HepG2 (cell line): ENCODE measurements around the gene YEATS2. TPM values are rescaled to one million over a fixed set of nuclear protein-coding genes. Genes with fewer than 3 reads are reported as not detected.

Experiments
- ATAC-seq: fragments of 200-7000 bp; cut with Tn5 transposase; 3 replicates; pipeline ENCODE4 v1.9.1; 2020; ENCODE audit warnings: mild to moderate bottlenecking, moderate library complexity
- BruUV-seq: library from RNA; stranded (reverse); fragments of 400-500 nt; replicated peaks from 2 replicates; lab custom pipeline; 2021; lab: Mats Ljungman, UMichigan
- CTCF ChIA-PET: fragments of 300-600 bp; formaldehyde crosslinking; extraction: SDS; loops from one replicate; lab custom pipeline; 2021; ENCODE audit warnings: low total read pairs, inconsistent platforms, low intra/inter-chr PET ratio; lab: Yijun Ruan, JAX
- POLR2A ChIA-PET: fragments of 350-600 bp; sonication (Branson Sonifier 250); formaldehyde crosslinking; loops from one replicate; lab custom pipeline; 2020; ENCODE audit warnings: antibody characterized with exemption, inconsistent platforms; lab: Yijun Ruan, JAX
- DNase-seq: peaks from one replicate; pipeline ENCODE4 v3.0.0-alpha.2; 2015; ENCODE audit warnings: low spot score
- FAIRE-seq: peaks from 3 replicates; lab custom pipeline; 2011; peaks lifted over from hg19 to GRCh38; lab: Jason Lieb, UNC
- H2AFZ ChIP-seq: one replicate; pipeline ENCODE4 v1.6.1; 2011; ENCODE audit warnings: low read length, inconsistent platforms
- H3K27ac ChIP-seq: fragments of 300-600 bp; 3 replicates; pipeline ENCODE4 v1.8.0; 2011; ENCODE audit warnings: mixed run types, mild to moderate bottlenecking, mixed read lengths, low read length, inconsistent platforms; ENCODE audit not compliant: insufficient read depth; ENCODE audit errors: extremely low read length
- H3K27me3 ChIP-seq, 2 experiments: fragments of 200-600 bp in 1 of 2; 2 replicates in 1 of 2; 3 replicates in 1 of 2; pipeline versions ENCODE4 v1.6.0 to v1.8.0; 2011; ENCODE audit warnings: low read length in 2 of 2, mild to moderate bottlenecking in 2 of 2, moderate library complexity in 2 of 2, inconsistent platforms in 1 of 2; ENCODE audit not compliant: insufficient read depth in 2 of 2, control insufficient read depth in 1 of 2
- H3K36me3 ChIP-seq, 2 experiments: fragments of 200-600 bp in 1 of 2; replicated peaks in 1 of 2; 2 replicates in 1 of 2; 3 replicates in 1 of 2; pipeline versions ENCODE4 v1.5.1 to v1.8.0; 2011; ENCODE audit warnings: low read length in 2 of 2, inconsistent platforms in 1 of 2; ENCODE audit not compliant: insufficient read depth in 2 of 2, control insufficient read depth in 1 of 2
- H3K4me1 ChIP-seq: 2 replicates; pipeline ENCODE4 v1.5.1; 2012; ENCODE audit warnings: low read length, inconsistent platforms; ENCODE audit not compliant: insufficient read depth
- H3K4me2 ChIP-seq: 2 replicates; pipeline ENCODE4 v1.6.0; 2011; ENCODE audit warnings: low read depth, low read length, inconsistent platforms
- H3K4me3 ChIP-seq, 3 experiments: fragments of 200-600 bp in 1 of 3; sonication (generic), shearing (Covaris generic) in 1 of 3; replicated peaks in 1 of 3; 2 replicates each; pipeline ENCODE4 v1.5.1; 2011 to 2016; ENCODE audit warnings: low read length in 3 of 3, inconsistent platforms in 2 of 3, low read depth in 2 of 3, mild to moderate bottlenecking in 2 of 3, control low read depth in 1 of 3, mixed read lengths in 1 of 3; ENCODE audit not compliant: insufficient read depth in 1 of 3
- H3K79me2 ChIP-seq: one replicate; pipeline ENCODE4 v1.6.1; 2011; ENCODE audit warnings: low read length, inconsistent platforms; ENCODE audit not compliant: insufficient read depth
- H3K9ac ChIP-seq: 2 replicates; pipeline ENCODE4 v1.6.0; 2011; ENCODE audit warnings: mild to moderate bottlenecking, low read depth, low read length, inconsistent platforms; ENCODE audit not compliant: insufficient read depth
- H3K9me3 ChIP-seq: 2 replicates; pipeline ENCODE4 v1.5.1; 2012; ENCODE audit warnings: mild to moderate bottlenecking, low read length
- H4K20me1 ChIP-seq: 2 replicates; pipeline ENCODE4 v1.6.0; 2011; ENCODE audit warnings: inconsistent platforms, mild to moderate bottlenecking, low read length, moderate library complexity; ENCODE audit not compliant: insufficient read depth
- FOXK2 ChIP-seq: fragments of 450-650 bp; IDR thresholded peaks from 2 replicates; pipeline ENCODE4 v1.6.1; 2016
- MED1 ChIP-seq: sonication (generic); formaldehyde crosslinking; IDR thresholded peaks from 2 replicates; pipeline ENCODE4 v1.4.0; 2020; ENCODE audit warnings: missing genetic modification reagents
- NAIF1 ChIP-seq: sonication (generic); formaldehyde crosslinking; IDR thresholded peaks from 2 replicates; pipeline ENCODE4 v1.5.0; 2020; ENCODE audit warnings: mild to moderate bottlenecking, missing genetic modification reagents, borderline replicate concordance
- PBX3 ChIP-seq: sonication (generic); formaldehyde crosslinking; IDR thresholded peaks from 2 replicates; pipeline ENCODE4 v1.8.1; 2023; ENCODE audit warnings: missing genetic modification reagents, inconsistent platforms, borderline replicate concordance
- POLR2AphosphoS5 ChIP-seq: IDR thresholded peaks from 2 replicates; pipeline ENCODE4 v1.6.1; 2012; ENCODE audit warnings: low read depth, low read length
- RFXAP ChIP-seq: sonication (generic); formaldehyde crosslinking; IDR thresholded peaks from 2 replicates; pipeline ENCODE4 v1.4.0; 2020; ENCODE audit warnings: missing genetic modification reagents, borderline replicate concordance
- ZFY ChIP-seq: sonication (generic); formaldehyde crosslinking; IDR thresholded peaks from 2 replicates; pipeline ENCODE4 v1.4.0; 2020; ENCODE audit warnings: missing genetic modification reagents
- ZNF180 ChIP-seq: sonication (generic); formaldehyde crosslinking; IDR thresholded peaks from 2 replicates; pipeline ENCODE4 v1.4.0; 2020; ENCODE audit warnings: low read depth, missing genetic modification reagents, borderline replicate concordance
- ZNF296 ChIP-seq: sonication (generic); formaldehyde crosslinking; conservative IDR thresholded peaks from 2 replicates; pipeline ENCODE4 v1.5.0; 2020; ENCODE audit warnings: mild to moderate bottlenecking, missing genetic modification reagents
- ZNF468 ChIP-seq: sonication (generic); formaldehyde crosslinking; IDR thresholded peaks from 2 replicates; pipeline ENCODE4 v1.8.0; 2022; ENCODE audit warnings: mild to moderate bottlenecking, moderate library complexity, missing genetic modification reagents
- ZNF543 ChIP-seq: sonication (generic); formaldehyde crosslinking; IDR thresholded peaks from 2 replicates; pipeline ENCODE4 v1.4.0; 2020; ENCODE audit warnings: mild to moderate bottlenecking, missing genetic modification reagents
- ZNF556 ChIP-seq: sonication (generic); formaldehyde crosslinking; IDR thresholded peaks from 2 replicates; pipeline ENCODE4 v1.4.0; 2020; ENCODE audit warnings: mild to moderate bottlenecking, missing genetic modification reagents, borderline replicate concordance
- ZNF7 ChIP-seq: IDR thresholded peaks from 2 replicates; pipeline ENCODE4 v1.6.1; 2016; ENCODE audit warnings: missing biosample characterization, missing genetic modification reagents
- ZNF816 ChIP-seq: sonication (generic); formaldehyde crosslinking; IDR thresholded peaks from 2 replicates; pipeline ENCODE4 v1.8.0; 2022; ENCODE audit warnings: missing genetic modification reagents, mild to moderate bottlenecking, borderline replicate concordance
- WGBS: methylation state at CpG from one replicate; pipeline ENCODE4 v1.1.6; 2017; ENCODE audit warnings: low lambda C conversion rate; 5-methylcytosine and 5-hydroxymethylcytosine counted together
- in situ Hi-C: cut with HindIII; loops from 2 replicates; pipeline ENCODE4 v1.10.0; 2017; ENCODE audit warnings: low pct_unique_long_range_greater_than_20kb; ENCODE audit not compliant: extremely low pct_ligation_motif_present
- intact Hi-C: fragments of 100-400 bp; cut with micrococcal nuclease; formaldehyde crosslinking; loops from one replicate; pipeline ENCODE4 v1.10.0; 2022; ENCODE audit not compliant: unreplicated experiment
- polyA plus RNA-seq, 8 experiments: library from polyadenylated mRNA; depleted of rRNA in 3 of 8; stranded (reverse) in 7 of 8; unstranded in 1 of 8; fragments of >200 nt; fragmentation: Illumina TruSeq in 4 of 8; extraction: Trizol in 4 of 8; gene quantifications; 2 replicates each; pipeline versions ENCODE4 v1.2.1 to v1.2.3, GENCODE V29; 2011 to 2016; ENCODE audit warnings: low read depth in 4 of 8, missing spikeins in 1 of 8, mixed read lengths in 1 of 8; ENCODE audit not compliant: insufficient read depth in 1 of 8
- total RNA-seq, 5 experiments: library from RNA; depleted of rRNA; stranded (reverse); fragments of >200 nt; fragmentation: Illumina TruSeq; extraction: Trizol; gene quantifications; 2 replicates each; pipeline ENCODE4 v1.2.3, GENCODE V29; 2016; ENCODE audit warnings: low read depth in 1 of 5
- TF ChIP-seq, protein P1 (sequence below): IDR thresholded peaks from 2 replicates; pipeline ENCODE4 v1.4.0; 2020; ENCODE audit warnings: mild to moderate bottlenecking, missing genetic modification reagents

Gene YEATS2
- total and polyA plus RNA-seq, 2 of the 13 experiments (the other 11 are each of a cell fraction or from before 2014, with no cell fraction given): 18.6 to 33.7 TPM

- H3K9ac ChIP-seq: no peak overlapping the region
- intact Hi-C loops (no loop called here), in situ Hi-C loops (no loop called here)
- H3K79me2 ChIP-seq: peaks cover 14% of the 10 kb centered on the region
- POLR2A ChIA-PET: no interaction called here
- 88% methylated on average over 3 of the region's 3 CpGs for WGBS
- H3K36me3 ChIP-seq: peaks cover 6 to 58% of the 10 kb centered on the region in 2 experiments
- DNase-seq (no peak), FAIRE-seq (no peak), ATAC-seq (no peak)
- CTCF ChIA-PET: no interaction called here
- no peaks in the 10 kb centered on the region for H3K27me3 ChIP-seq
- H3K4me3 ChIP-seq: no peak overlapping the region
- TF ChIP-seq ZNF556 (CRISPR knock-in tag) (no peak), RFXAP (CRISPR knock-in tag) (no peak), ZFY (CRISPR knock-in tag) (no peak), POLR2AphosphoS5 (no peak), NAIF1 (no peak), ZNF7 (CRISPR knock-in tag) (no peak), ZNF816 (no peak), MED1 (CRISPR knock-in tag) (no peak), ZNF180 (CRISPR knock-in tag) (no peak), ZNF543 (no peak), ZNF296 (CRISPR knock-in tag) (no peak), PBX3 (CRISPR knock-in tag) (no peak), FOXK2 (no peak), ZNF468 (CRISPR knock-in tag) (no peak)
- TF ChIP-seq, protein P1, sequence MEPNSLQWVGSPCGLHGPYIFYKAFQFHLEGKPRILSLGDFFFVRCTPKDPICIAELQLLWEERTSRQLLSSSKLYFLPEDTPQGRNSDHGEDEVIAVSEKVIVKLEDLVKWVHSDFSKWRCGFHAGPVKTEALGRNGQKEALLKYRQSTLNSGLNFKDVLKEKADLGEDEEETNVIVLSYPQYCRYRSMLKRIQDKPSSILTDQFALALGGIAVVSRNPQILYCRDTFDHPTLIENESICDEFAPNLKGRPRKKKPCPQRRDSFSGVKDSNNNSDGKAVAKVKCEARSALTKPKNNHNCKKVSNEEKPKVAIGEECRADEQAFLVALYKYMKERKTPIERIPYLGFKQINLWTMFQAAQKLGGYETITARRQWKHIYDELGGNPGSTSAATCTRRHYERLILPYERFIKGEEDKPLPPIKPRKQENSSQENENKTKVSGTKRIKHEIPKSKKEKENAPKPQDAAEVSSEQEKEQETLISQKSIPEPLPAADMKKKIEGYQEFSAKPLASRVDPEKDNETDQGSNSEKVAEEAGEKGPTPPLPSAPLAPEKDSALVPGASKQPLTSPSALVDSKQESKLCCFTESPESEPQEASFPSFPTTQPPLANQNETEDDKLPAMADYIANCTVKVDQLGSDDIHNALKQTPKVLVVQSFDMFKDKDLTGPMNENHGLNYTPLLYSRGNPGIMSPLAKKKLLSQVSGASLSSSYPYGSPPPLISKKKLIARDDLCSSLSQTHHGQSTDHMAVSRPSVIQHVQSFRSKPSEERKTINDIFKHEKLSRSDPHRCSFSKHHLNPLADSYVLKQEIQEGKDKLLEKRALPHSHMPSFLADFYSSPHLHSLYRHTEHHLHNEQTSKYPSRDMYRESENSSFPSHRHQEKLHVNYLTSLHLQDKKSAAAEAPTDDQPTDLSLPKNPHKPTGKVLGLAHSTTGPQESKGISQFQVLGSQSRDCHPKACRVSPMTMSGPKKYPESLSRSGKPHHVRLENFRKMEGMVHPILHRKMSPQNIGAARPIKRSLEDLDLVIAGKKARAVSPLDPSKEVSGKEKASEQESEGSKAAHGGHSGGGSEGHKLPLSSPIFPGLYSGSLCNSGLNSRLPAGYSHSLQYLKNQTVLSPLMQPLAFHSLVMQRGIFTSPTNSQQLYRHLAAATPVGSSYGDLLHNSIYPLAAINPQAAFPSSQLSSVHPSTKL (CRISPR knock-in tag): no peak
- H2AFZ ChIP-seq: no peak overlapping the region
- no peaks in the 10 kb centered on the region for H3K4me1 ChIP-seq
- no peak overlapping the region for H3K4me2 ChIP-seq
- H3K27ac ChIP-seq: no peak overlapping the region
- H3K9me3 ChIP-seq: no peaks in the 10 kb centered on the region
- BruUV-seq: no TSS peak
- H4K20me1 ChIP-seq: peaks cover 4% of the 10 kb centered on the region; the same call in 1 of the 2 replicates
Measured at GRCh38 chr3:183718012-183718411, 20.4 kb downstream of the YEATS2 start.
